ENCODE measurements around the gene C11orf86. TPM values are rescaled to one million over a fixed set of nuclear protein-coding genes. Genes with fewer than 3 reads are reported as not detected.

C11orf86 gene, protein sequence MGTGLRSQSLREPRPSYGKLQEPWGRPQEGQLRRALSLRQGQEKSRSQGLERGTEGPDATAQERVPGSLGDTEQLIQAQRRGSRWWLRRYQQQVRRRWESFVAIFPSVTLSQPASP
- total RNA-seq: not detected

DNA sequence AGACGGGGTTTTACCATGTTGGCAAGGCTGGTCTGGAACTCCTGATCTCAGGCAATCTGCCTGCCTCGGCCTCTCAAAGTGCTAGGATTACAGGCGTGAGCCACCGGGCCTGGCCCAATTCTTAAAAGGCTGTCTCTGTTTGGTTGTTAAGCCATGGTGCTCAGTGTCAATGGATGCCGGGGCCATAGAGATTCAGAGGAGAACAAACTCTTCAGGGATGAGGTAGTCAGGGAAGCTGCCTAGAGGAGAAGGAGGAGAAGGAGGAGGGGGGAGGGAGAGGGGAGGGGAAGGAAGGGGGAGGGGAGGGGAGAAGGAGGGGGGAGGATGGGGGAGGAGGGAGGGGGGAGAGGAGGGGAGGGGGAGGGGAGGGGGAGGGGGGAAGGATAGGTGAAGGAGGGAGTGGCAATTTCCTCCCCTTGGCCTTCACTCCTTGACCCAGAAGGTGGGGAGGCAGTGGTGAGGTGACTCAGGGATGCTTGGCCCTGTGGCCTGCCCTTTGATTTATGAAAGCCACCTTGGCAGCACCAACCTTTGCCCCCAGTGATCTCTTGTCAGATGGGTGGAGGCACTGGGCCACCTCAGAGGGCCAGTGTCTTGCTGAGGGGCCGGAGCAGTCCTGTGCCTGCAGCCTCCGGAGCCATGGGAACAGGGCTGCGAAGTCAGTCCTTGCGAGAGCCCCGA, at the start of gene C11orf86:
Gene C11orf86 (plus strand): TSS at position 581 of the 681 bp plus-strand sequence. CDS start 59 bp downstream, at position 640.
- intact Hi-C loops (cut with DNase I): no loop called here
- no peak for DNase-seq (ENCODE audit: extremely low spot score)
- 78% methylated on average over 8 of the region's 10 CpGs for WGBS
- Histone ChIP-seq H3K4me1 (peaks cover 0 to 5% (median 0%) of the 10 kb centered on the region in 4 donors), H3K27me3 (peaks cover 0 to 16% (median 0%) of the 10 kb centered on the region in 4 donors), H3K9me3 (peaks cover 0 to 8% (median 5%) of the 10 kb centered on the region in 4 donors), H3K36me3 (no peaks in the 10 kb centered on the region), H3K27ac (replicated peaks in 1 of 4) (no peak within 1 kb of the TSS), H3K4me3 (no peak within 1 kb of the TSS)
- TF ChIP-seq POLR2A (IDR thresholded peaks at IDR 0.05; ENCODE audit: low read depth) (no peak), CTCF (IDR thresholded peaks at IDR 0.05) (no peak), POLR2AphosphoS5 (IDR thresholded peaks at IDR 0.05) (no peak), EP300 (IDR thresholded peaks at IDR 0.05) (no peak)

- no peak overlapping the region for H3K4me3 ChIP-seq
- H3K27me3 ChIP-seq: no peaks in the 10 kb centered on the region
- H3K9me3 ChIP-seq: no peaks in the 10 kb centered on the region
- H3K4me1 ChIP-seq: no peaks in the 10 kb centered on the region
- no peak for TF ChIP-seq CTCF (IDR thresholded peaks at IDR 0.05)
- no peak for TF ChIP-seq POLR2A (IDR thresholded peaks at IDR 0.05; ENCODE audit: low read depth)
- TF ChIP-seq POLR2AphosphoS5 (IDR thresholded peaks at IDR 0.05): no peak
- TF ChIP-seq EP300 (IDR thresholded peaks at IDR 0.05): no peak
- intact Hi-C loops (cut with DNase I): no loop called here
- no peak for DNase-seq (ENCODE audit: extremely low spot score)
- H3K36me3 ChIP-seq: no peaks in the 10 kb centered on the region
- WGBS: 81% methylated on average over 4 of the region's 4 CpGs
- H3K27ac ChIP-seq (replicated peaks in 1 of 4): no peak overlapping the region
Observed at GRCh38 chr11:66929753-66930152, 45.4 kb upstream of the C11orf86 start.

DNA sequence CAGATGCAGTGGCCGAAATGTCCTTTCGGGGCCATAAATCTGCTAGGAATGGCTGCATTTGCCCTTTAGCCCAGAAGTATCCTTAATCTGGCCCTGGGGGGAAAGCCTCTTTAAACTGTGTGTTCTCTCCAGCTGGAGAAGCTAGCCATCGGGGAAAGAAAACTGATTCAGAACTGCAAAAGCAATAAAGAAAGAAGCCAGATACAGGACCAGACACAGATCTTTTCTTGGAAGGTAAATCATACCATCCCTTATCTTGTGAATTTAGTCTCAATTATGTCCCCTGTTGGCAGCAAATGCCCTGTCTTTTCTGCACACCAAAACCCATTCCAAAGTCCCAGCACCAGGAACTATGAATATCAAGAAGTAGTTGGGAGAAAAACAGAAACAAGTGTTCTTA, 42.6 kb upstream of the C11orf86 start:
- 98% methylated on average over 3 of the region's 3 CpGs for WGBS
- DNase-seq (ENCODE audit: extremely low spot score): no peak
- Histone ChIP-seq H3K36me3 (no peaks in the 10 kb centered on the region), H3K27me3 (no peaks in the 10 kb centered on the region), H3K27ac (replicated peaks in 1 of 4) (no peak overlapping the region), H3K4me1 (no peaks in the 10 kb centered on the region), H3K4me3 (no peak overlapping the region), H3K9me3 (no peaks in the 10 kb centered on the region)
- intact Hi-C loops (cut with DNase I): no loop called here
- no peak for TF ChIP-seq CTCF (IDR thresholded peaks at IDR 0.05)

DNA sequence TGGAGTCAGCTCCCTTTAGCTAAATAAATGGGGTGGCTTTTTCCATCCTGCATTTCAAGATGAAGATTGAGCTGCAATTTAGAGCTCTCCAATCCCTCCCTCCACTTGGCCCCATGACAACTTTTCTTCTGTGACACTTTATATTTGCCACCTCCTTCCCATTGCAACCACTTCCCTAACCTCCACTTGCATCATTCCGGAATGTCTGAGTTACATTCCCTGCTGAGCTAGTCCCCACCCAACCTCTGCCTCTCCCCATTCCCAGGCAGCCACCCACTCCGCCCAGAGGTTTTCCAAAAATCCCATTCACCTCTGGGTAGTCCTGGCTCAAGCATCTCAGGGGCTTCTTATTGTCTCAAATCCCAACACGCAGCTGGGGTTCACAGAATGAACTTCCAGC, 41.6 kb upstream of the C11orf86 start:
- WGBS: 91% methylated on average over 3 of the region's 3 CpGs
- H3K36me3 ChIP-seq: no peaks in the 10 kb centered on the region
- intact Hi-C loops (cut with DNase I): no loop called here
- H3K27ac ChIP-seq (replicated peaks in 1 of 4): no peak overlapping the region
- DNase-seq (ENCODE audit: extremely low spot score): no peak
- H3K27me3 ChIP-seq: no peaks in the 10 kb centered on the region
- TF ChIP-seq EP300 (IDR thresholded peaks at IDR 0.05): no peak
- no peak for TF ChIP-seq POLR2AphosphoS5 (IDR thresholded peaks at IDR 0.05)
- TF ChIP-seq CTCF (IDR thresholded peaks at IDR 0.05): no peak
- no peaks in the 10 kb centered on the region for H3K4me1 ChIP-seq
- H3K4me3 ChIP-seq: no peak overlapping the region
- H3K9me3 ChIP-seq: no peaks in the 10 kb centered on the region
